ENCODE measurements around the gene PNMA8A. TPM values are rescaled to one million over a fixed set of nuclear protein-coding genes. Genes with fewer than 3 reads are reported as not detected.

PNMA8A gene
- total RNA-seq, 1 donor from 2014 or later: 8.4 TPM

DNA sequence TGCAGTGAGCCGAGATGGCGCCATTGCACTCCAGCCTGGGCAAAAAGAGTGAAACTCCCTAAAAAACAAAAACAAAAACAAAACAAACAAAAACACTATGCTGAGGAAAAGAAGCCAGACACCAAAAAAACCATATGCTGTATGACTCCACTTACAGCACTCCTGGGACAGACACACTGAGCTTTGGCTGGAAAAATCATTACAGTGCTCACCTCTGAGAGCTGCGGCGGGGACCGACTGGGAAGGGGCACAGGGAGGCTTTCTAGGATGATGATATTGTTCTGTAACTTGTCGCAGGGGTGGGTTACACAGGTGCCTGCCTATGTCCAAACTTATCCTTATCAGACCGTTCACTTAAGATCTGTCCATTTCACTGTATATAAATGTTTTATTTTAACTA, 7.8 kb downstream of the PNMA8A start:
- intact Hi-C loops (cut with micrococcal nuclease): no loop called here
- Histone ChIP-seq H3K4me1 (no peaks in the 10 kb centered on the region), H3K9me3 (replicated peaks) (no peaks in the 10 kb centered on the region), H3K36me3 (no peaks in the 10 kb centered on the region), H3K27ac (replicated peaks) (no peak overlapping the region), H3K27me3 (ENCODE audit: low read depth) (peaks cover 4% of the 10 kb centered on the region), H3K4me3 (no peak overlapping the region)
- TF ChIP-seq, protein P1, sequence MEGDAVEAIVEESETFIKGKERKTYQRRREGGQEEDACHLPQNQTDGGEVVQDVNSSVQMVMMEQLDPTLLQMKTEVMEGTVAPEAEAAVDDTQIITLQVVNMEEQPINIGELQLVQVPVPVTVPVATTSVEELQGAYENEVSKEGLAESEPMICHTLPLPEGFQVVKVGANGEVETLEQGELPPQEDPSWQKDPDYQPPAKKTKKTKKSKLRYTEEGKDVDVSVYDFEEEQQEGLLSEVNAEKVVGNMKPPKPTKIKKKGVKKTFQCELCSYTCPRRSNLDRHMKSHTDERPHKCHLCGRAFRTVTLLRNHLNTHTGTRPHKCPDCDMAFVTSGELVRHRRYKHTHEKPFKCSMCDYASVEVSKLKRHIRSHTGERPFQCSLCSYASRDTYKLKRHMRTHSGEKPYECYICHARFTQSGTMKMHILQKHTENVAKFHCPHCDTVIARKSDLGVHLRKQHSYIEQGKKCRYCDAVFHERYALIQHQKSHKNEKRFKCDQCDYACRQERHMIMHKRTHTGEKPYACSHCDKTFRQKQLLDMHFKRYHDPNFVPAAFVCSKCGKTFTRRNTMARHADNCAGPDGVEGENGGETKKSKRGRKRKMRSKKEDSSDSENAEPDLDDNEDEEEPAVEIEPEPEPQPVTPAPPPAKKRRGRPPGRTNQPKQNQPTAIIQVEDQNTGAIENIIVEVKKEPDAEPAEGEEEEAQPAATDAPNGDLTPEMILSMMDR (IDR thresholded peaks at IDR 0.05; ENCODE audit: borderline replicate concordance): no peak
- DNase-seq: no peak

DNA sequence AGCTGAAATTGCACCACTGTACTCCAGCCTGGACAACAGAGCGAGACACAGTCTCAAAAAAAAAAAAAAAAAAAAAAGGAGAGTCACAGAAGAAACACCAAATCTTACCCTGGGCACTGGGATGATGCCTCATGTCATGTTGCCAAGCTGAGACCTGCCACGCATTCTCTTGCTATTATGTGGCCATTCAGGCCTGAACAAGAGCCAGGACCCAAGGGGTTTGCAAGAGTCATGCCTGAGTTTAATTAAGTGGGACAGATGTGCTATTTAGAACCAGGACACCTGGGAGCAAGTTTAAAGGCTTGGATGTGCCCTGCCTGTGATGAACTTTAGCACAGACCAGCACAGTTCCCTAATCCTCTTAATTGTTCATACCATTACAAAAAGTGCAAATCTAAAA, 9.8 kb downstream of the PNMA8A start:
- intact Hi-C loops (cut with micrococcal nuclease): no loop called here
- Histone ChIP-seq H3K4me1 (no peaks in the 10 kb centered on the region), H3K27me3 (ENCODE audit: low read depth) (peaks cover 4% of the 10 kb centered on the region), H3K4me3 (no peak overlapping the region), H3K27ac (replicated peaks) (no peak overlapping the region), H3K36me3 (no peaks in the 10 kb centered on the region), H3K9me3 (replicated peaks) (no peaks in the 10 kb centered on the region)
- no peak for DNase-seq
- TF ChIP-seq, protein P1 (IDR thresholded peaks at IDR 0.05; ENCODE audit: borderline replicate concordance): no peak

DNA sequence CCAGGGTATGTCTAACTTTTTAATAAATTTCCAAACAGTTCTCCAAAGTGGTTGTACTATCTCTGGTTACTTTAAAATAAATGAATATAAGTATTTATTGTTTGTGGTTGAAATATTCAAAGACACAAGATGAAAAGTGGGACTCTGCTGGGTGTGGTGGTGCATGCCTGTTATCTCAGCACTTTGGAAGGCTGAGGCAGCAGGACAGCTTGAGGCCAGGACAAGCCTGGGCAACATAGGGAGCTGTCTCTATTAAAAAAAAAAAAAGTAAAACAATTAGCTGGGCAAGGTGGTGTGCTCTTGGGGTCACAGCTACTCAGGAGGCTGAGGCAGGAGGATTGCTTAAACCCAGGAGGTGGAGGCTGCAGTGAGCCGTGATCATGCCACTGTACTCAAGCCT, 10.4 kb downstream of the PNMA8A start:
- Histone ChIP-seq H3K27ac (replicated peaks) (no peak overlapping the region), H3K36me3 (no peaks in the 10 kb centered on the region), H3K4me1 (no peaks in the 10 kb centered on the region), H3K27me3 (ENCODE audit: low read depth) (peaks cover 4% of the 10 kb centered on the region), H3K4me3 (no peak overlapping the region), H3K9me3 (replicated peaks) (no peaks in the 10 kb centered on the region)
- TF ChIP-seq, protein P1 (IDR thresholded peaks at IDR 0.05; ENCODE audit: borderline replicate concordance): no peak
- DNase-seq: no peak
- intact Hi-C loops (cut with micrococcal nuclease): no loop called here

DNA sequence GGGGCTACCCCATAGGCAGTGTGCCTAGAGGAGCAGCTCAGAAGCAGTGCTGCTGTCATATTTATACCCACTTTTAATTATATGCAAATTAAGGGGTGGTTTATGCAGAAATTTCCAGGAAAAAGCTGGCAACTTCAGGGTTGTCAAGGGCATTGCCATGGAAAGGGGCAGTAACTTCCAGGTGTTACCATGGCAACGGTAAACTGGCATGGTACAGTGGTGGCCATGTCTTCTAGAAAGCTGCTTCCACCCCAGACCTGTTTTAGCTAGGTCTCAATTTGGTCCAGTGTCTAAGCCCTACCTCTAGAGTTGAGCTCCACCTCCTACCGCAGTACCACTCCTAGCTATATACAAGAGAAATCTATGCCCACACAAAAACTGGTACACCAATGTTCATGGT, 11.3 kb downstream of the PNMA8A start:
- no peak overlapping the region for H3K27ac ChIP-seq (replicated peaks)
- no peak for DNase-seq
- TF ChIP-seq, protein P1 (IDR thresholded peaks at IDR 0.05; ENCODE audit: borderline replicate concordance): no peak
- peaks cover 12% of the 10 kb centered on the region for H3K27me3 ChIP-seq (ENCODE audit: low read depth)
- intact Hi-C loops (cut with micrococcal nuclease): no loop called here
- no peaks in the 10 kb centered on the region for H3K36me3 ChIP-seq
- no peaks in the 10 kb centered on the region for H3K9me3 ChIP-seq (replicated peaks)
- no peaks in the 10 kb centered on the region for H3K4me1 ChIP-seq
- no peak overlapping the region for H3K4me3 ChIP-seq

DNA sequence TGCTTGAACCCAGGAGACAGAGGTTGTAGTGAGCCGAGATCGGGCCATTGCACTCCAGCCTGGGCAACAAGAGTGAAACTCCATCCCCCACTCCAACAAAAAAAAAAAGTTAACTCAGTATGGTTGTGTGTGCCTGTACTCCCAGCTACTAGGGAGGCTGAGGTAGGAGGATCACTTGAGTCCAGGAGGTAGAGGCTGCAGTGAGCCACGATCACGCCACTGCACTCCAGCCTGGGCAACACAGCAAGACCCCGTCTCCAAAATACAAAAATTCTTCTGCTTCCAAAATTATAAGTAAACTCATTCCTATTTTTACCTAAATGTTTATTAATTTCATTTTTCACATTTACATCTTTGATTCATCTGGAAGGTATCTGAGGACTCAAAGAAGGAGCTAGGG, 14.4 kb downstream of the PNMA8A start:
- no peaks in the 10 kb centered on the region for H3K36me3 ChIP-seq
- no peak overlapping the region for H3K27ac ChIP-seq (replicated peaks)
- intact Hi-C loops (cut with micrococcal nuclease): no loop called here
- H3K4me3 ChIP-seq: no peak overlapping the region
- no peaks in the 10 kb centered on the region for H3K4me1 ChIP-seq
- H3K27me3 ChIP-seq (ENCODE audit: low read depth): peaks cover 12% of the 10 kb centered on the region
- no peak for DNase-seq
- no peaks in the 10 kb centered on the region for H3K9me3 ChIP-seq (replicated peaks)
- TF ChIP-seq, protein P1 (IDR thresholded peaks at IDR 0.05; ENCODE audit: borderline replicate concordance): no peak

DNA sequence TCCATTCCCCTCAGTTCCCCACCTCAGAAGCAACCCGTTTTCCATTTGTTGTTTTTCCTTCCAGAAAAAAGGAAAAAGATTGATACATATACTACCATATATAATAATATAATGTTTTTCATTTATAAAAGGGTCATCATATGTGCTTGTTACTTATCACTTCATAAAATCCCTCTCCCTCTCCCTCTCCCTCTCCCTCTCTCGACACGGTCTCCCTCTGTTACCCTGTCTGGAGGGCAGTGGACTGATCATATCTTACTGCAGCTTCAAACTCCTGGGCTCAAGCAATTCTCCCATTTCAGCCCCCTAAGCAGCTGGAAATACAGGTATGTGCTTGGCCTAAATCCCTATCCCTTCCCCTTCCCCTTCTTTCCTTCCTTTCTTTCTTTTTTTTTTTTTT, 17.1 kb downstream of the PNMA8A start:
- Histone ChIP-seq H3K9me3 (replicated peaks) (peaks cover 3% of the 10 kb centered on the region), H3K27me3 (ENCODE audit: low read depth) (peaks cover 8% of the 10 kb centered on the region), H3K36me3 (no peaks in the 10 kb centered on the region), H3K4me1 (peaks cover 10% of the 10 kb centered on the region), H3K27ac (replicated peaks) (no peak overlapping the region), H3K4me3 (no peak overlapping the region)
- intact Hi-C loops (cut with micrococcal nuclease): no loop called here
- no peak for DNase-seq
- TF ChIP-seq, protein P1 (IDR thresholded peaks at IDR 0.05; ENCODE audit: borderline replicate concordance): no peak
